Panc1 (cell line): Measurements from ENCODE around the gene HOXA5. TPM values are rescaled to one million over a fixed set of nuclear protein-coding genes. Genes with fewer than 3 reads are reported as not detected.

ENCODE experiments used
- ATAC-seq: fragments of 200-7000 bp; cut with Tn5 transposase; 2 replicates; pipeline ENCODE4 v1.9.1; 2020; ENCODE audit warnings: mild to moderate bottlenecking, moderate library complexity
- BruUV-seq: library from RNA; stranded (reverse); fragments of 400-500 nt; replicated peaks from 2 replicates; lab custom pipeline; 2021; lab: Mats Ljungman, UMichigan
- CTCF ChIA-PET: fragments of 300-600 bp; sonication (Branson Sonifier 250); formaldehyde crosslinking; loops from one replicate; lab custom pipeline; 2022; ENCODE audit warnings: antibody characterized with exemption; lab: Charles Lee
- POLR2A ChIA-PET: fragments of 300-600 bp; sonication (Branson Sonifier 250); formaldehyde crosslinking; loops from one replicate; lab custom pipeline; 2022; ENCODE audit warnings: antibody characterized with exemption; lab: Charles Lee
- DNase-seq: peaks from one replicate; pipeline ENCODE4 v3.0.0-alpha.2; 2010; ENCODE audit warnings: low read depth, low spot score
- H3K27ac ChIP-seq: 2 replicates; pipeline ENCODE4 v1.5.1; 2011; ENCODE audit warnings: mild to moderate bottlenecking, low read length, inconsistent platforms
- H3K27me3 ChIP-seq: fragments of 200-500 bp; sonication (Bioruptor generic); 2 replicates; pipeline ENCODE4 v1.6.0; 2014; ENCODE audit warnings: low read length, inconsistent platforms; ENCODE audit not compliant: control insufficient read depth, insufficient read depth
- H3K36me3 ChIP-seq: fragments of 200-500 bp; sonication (Bioruptor generic); 2 replicates; pipeline ENCODE4 v1.5.1; 2014; ENCODE audit warnings: inconsistent platforms, mild to moderate bottlenecking, low read length, moderate library complexity; ENCODE audit not compliant: control insufficient read depth, insufficient read depth
- H3K4me1 ChIP-seq: 2 replicates; pipeline ENCODE4 v1.5.1; 2011; ENCODE audit warnings: inconsistent platforms, mild to moderate bottlenecking, low read length, moderate library complexity; ENCODE audit not compliant: control insufficient read depth, insufficient read depth
- H3K4me3 ChIP-seq, 2 experiments: 2 replicates each; pipeline ENCODE4 v1.5.1; 2011 to 2012; ENCODE audit warnings: low read depth in 2 of 2, low read length in 2 of 2, mild to moderate bottlenecking in 2 of 2, inconsistent platforms in 1 of 2, moderate library complexity in 1 of 2
- H3K9me3 ChIP-seq: fragments of 200-500 bp; sonication (Bioruptor generic); 2 replicates; pipeline ENCODE4 v1.5.1; 2014; ENCODE audit warnings: low read depth, mild to moderate bottlenecking, inconsistent platforms, low read length, moderate library complexity; ENCODE audit not compliant: control insufficient read depth, insufficient read depth
- CTCF ChIP-seq: fragments of 450-650 bp; IDR thresholded peaks from 2 replicates; pipeline ENCODE4 v1.5.1; 2017; ENCODE audit warnings: mild to moderate bottlenecking
- POLR2AphosphoS5 ChIP-seq: IDR thresholded peaks from 2 replicates; pipeline ENCODE4 v1.6.1; 2012; ENCODE audit warnings: mild to moderate bottlenecking, low read depth, low read length, moderate library complexity
- SIN3A ChIP-seq: IDR thresholded peaks from 2 replicates; pipeline ENCODE4 v1.6.1; 2012; ENCODE audit warnings: low read depth, mild to moderate bottlenecking, low read length, moderate library complexity, borderline replicate concordance; ENCODE audit not compliant: insufficient read depth
- TCF7L2 ChIP-seq: IDR thresholded peaks from 2 replicates; pipeline ENCODE4 v1.6.1; 2011; ENCODE audit warnings: mild to moderate bottlenecking, low read depth, low read length, inconsistent platforms
- in situ Hi-C: cut with HindIII; loops from 2 replicates; pipeline ENCODE4 v1.10.0; 2016; ENCODE audit warnings: low sequenced_read_pairs, low pct_unique_long_range_greater_than_20kb
- intact Hi-C: fragments of 100-400 bp; cut with micrococcal nuclease; formaldehyde crosslinking; loops from one replicate; pipeline ENCODE4 v1.10.0; 2022; ENCODE audit not compliant: unreplicated experiment
- total RNA-seq: library from RNA; stranded (reverse); gene quantifications from one replicate; pipeline ENCODE4 v1.2.1, GENCODE V29; 2021; ENCODE audit not compliant: unreplicated experiment
- TF ChIP-seq, protein P1 (sequence below), 2 experiments: IDR thresholded peaks; 2 replicates each; pipeline ENCODE4 v1.6.1; 2011 to 2012; ENCODE audit warnings: low read depth in 2 of 2, control low read depth in 1 of 2, low read length in 1 of 2, mild to moderate bottlenecking in 1 of 2, moderate library complexity in 1 of 2; ENCODE audit not compliant: insufficient read depth in 1 of 2

The HOXA5 gene
- total RNA-seq, 1 experiment from 2014 or later = 3.9 TPM

DNA sequence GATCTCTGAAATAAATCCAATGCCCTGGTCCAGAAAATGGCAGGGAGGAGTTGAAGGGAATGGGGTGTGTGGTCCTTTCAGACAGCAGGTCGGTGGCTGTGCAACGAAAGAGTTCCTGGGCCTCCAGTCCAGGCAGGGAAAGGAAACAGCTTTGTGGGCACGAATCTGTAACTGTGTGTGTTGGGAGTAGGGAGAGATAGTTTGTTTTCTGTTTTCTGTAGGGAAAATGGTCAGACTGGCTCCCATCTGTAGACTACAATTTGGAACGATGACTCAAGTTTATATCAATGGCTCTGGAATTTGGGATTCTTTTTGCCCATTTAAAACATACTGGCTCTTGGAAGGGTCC is 24.4 kb upstream of the HOXA5 start:
- POLR2A ChIA-PET = no interaction called here
- H3K27ac ChIP-seq = no peak overlapping the region
- intact Hi-C loops = no loop called here

DNA sequence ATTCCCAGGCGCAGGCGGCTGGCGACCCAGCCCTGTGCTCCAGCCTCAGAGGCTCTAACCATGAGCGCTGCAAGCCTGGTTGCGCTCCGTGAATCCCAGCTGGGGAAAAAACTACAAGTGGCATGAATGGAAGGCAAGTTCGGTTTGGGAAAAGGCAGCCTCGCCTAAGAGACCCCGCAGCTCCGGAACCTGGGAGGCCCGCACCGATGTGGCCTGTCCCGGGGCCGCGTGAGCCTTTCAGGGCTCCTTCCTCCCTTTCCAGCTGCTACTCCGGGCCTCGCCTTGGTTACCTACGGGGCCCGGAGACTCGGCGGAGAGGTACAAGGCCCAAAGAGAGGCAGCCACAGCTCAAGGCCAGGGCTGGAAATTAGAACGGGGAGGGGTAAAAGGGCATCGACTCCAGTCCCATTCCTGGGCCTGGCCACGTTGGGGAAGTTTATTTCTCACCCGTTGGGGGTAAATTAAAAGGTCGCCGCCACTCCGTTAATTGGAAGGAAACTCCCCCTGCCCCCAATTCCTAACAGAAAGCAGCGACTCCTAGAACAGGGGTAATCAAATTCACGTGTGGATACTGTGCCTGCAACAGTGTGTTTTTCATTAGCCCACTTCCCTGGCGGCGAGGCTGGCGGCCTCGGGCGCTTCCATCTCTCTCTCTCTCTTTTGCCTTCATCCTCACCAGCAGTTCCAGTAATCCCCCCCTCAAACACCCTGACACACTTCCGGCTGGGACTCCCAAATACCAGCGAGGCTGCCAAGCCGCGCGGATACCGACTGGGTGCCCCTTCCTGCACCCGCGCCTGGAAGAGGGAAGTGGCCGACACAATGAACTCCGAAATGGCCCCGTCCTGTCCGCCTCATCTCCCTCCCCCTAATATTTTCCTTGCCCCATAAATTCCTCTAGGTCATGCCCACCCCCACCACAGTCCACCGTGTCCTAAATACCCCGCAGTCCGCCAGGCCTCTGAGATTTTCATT is 23.3 kb upstream of the HOXA5 start:
- ChIA-PET POLR2A (no interaction called here), CTCF (interaction anchor here (0.7 kb wide), 1 partner anchor 339 kb away, joined by 7 read pairs; no protein-coding TSS in a partner anchor)
- intact Hi-C loops = no loop called here
- ATAC-seq (no peak), DNase-seq (no peak)
- H3K27ac ChIP-seq = no peak overlapping the region
- peaks cover 5% of the 10 kb centered on the region; the same call in 1 of the 2 replicates for H3K4me1 ChIP-seq
- H3K27me3 ChIP-seq = no peaks in the 10 kb centered on the region
- TF ChIP-seq SIN3A = no peak
- TF ChIP-seq TCF7L2 = no peak
- TF ChIP-seq, protein P1, sequence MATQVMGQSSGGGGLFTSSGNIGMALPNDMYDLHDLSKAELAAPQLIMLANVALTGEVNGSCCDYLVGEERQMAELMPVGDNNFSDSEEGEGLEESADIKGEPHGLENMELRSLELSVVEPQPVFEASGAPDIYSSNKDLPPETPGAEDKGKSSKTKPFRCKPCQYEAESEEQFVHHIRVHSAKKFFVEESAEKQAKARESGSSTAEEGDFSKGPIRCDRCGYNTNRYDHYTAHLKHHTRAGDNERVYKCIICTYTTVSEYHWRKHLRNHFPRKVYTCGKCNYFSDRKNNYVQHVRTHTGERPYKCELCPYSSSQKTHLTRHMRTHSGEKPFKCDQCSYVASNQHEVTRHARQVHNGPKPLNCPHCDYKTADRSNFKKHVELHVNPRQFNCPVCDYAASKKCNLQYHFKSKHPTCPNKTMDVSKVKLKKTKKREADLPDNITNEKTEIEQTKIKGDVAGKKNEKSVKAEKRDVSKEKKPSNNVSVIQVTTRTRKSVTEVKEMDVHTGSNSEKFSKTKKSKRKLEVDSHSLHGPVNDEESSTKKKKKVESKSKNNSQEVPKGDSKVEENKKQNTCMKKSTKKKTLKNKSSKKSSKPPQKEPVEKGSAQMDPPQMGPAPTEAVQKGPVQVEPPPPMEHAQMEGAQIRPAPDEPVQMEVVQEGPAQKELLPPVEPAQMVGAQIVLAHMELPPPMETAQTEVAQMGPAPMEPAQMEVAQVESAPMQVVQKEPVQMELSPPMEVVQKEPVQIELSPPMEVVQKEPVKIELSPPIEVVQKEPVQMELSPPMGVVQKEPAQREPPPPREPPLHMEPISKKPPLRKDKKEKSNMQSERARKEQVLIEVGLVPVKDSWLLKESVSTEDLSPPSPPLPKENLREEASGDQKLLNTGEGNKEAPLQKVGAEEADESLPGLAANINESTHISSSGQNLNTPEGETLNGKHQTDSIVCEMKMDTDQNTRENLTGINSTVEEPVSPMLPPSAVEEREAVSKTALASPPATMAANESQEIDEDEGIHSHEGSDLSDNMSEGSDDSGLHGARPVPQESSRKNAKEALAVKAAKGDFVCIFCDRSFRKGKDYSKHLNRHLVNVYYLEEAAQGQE (IDR thresholded peaks at IDR 0.05; ENCODE audit: insufficient read depth in 1 of 2, low read depth in 2 of 2, low read length in 1 of 2) = no peak
- TF ChIP-seq CTCF = no peak
- TF ChIP-seq POLR2AphosphoS5 = no peak
- in situ Hi-C loops = no loop called here
- H3K36me3 ChIP-seq = no peaks in the 10 kb centered on the region; the same call in 1 of the 2 replicates
- H3K9me3 ChIP-seq = no peaks in the 10 kb centered on the region
- H3K4me3 ChIP-seq = no peak overlapping the region
- BruUV-seq = no TSS peak

More for the DNA sequence above, 24.4 kb upstream of the HOXA5 start:
- in situ Hi-C loops = no loop called here
- Histone ChIP-seq H3K4me3 (no peak overlapping the region), H3K4me1 (peaks cover 5% of the 10 kb centered on the region; the same call in 1 of the 2 replicates), H3K27me3 (no peaks in the 10 kb centered on the region), H3K9me3 (no peaks in the 10 kb centered on the region), H3K36me3 (no peaks in the 10 kb centered on the region; the same call in 1 of the 2 replicates)
- CTCF ChIA-PET = interaction anchor here (0.5 kb wide), 1 partner anchor 484 kb away, joined by 3 read pairs; no protein-coding TSS in a partner anchor
- no peak for DNase-seq
- no peak for TF ChIP-seq SIN3A
- TF ChIP-seq CTCF = no peak
- BruUV-seq = no TSS peak
- ATAC-seq = no peak
